GM18508 (cell line): ENCODE measurements around the gene EHMT1.

Experiments used
- ATAC-seq: cut with Tn5 transposase; IDR thresholded peaks from one replicate; pipeline ENCODE4 v1.9.1; 2021; ENCODE audit warnings: moderate number of reproducible peaks; ENCODE audit not compliant: insufficient read depth, unreplicated experiment

EHMT1 gene

GRCh38 chr9:137642118-137642601 is 23.4 kb downstream of the EHMT1 start:
- ATAC-seq = no peak

- ATAC-seq = no peak
These were observed 24.1 kb downstream of the EHMT1 start for GRCh38 chr9:137642892-137643291.

- ATAC-seq = no peak
These were observed 25.1 kb downstream of the EHMT1 start for GRCh38 chr9:137643921-137644320.

GRCh38 chr9:137645211-137645610 is 26.4 kb downstream of the EHMT1 start:
- no peak for ATAC-seq

- no peak for ATAC-seq
These were observed 27.5 kb downstream of the EHMT1 start for GRCh38 chr9:137646341-137646740.

- ATAC-seq = no peak
These were observed 28.4 kb downstream of the EHMT1 start for GRCh38 chr9:137647096-137647714.

- no peak for ATAC-seq
These were observed 29.6 kb downstream of the EHMT1 start for GRCh38 chr9:137648396-137648795.

- ATAC-seq = no peak
These were observed 30.7 kb downstream of the EHMT1 start for GRCh38 chr9:137649553-137649952.

GRCh38 chr9:137650259-137650658 is 31.5 kb downstream of the EHMT1 start:
- no peak for ATAC-seq

- no peak for ATAC-seq
These were observed 32.0 kb downstream of the EHMT1 start for GRCh38 chr9:137650779-137651178.

GRCh38 chr9:137656416-137656815 is 37.6 kb downstream of the EHMT1 start:
- ATAC-seq = no peak

GRCh38 chr9:137657606-137658005 is 38.8 kb downstream of the EHMT1 start:
- no peak for ATAC-seq

- ATAC-seq = no peak
These were observed 40.0 kb downstream of the EHMT1 start for GRCh38 chr9:137658781-137659180.

- no peak for ATAC-seq
These were observed 41.3 kb downstream of the EHMT1 start for GRCh38 chr9:137660144-137660543.

GRCh38 chr9:137663584-137663983 is 44.8 kb downstream of the EHMT1 start:
- ATAC-seq = no peak

- no peak for ATAC-seq
These were observed 45.9 kb downstream of the EHMT1 start for GRCh38 chr9:137664676-137665075.

GRCh38 chr9:137665226-137665625 is 46.4 kb downstream of the EHMT1 start:
- no peak for ATAC-seq

- ATAC-seq = no peak
These were observed 47.1 kb downstream of the EHMT1 start for GRCh38 chr9:137665697-137666512.

GRCh38 chr9:137666513-137666822 is 47.7 kb downstream of the EHMT1 start:
- no peak for ATAC-seq

- no peak for ATAC-seq
These were observed 48.3 kb downstream of the EHMT1 start for GRCh38 chr9:137666955-137667670.

GRCh38 chr9:137668203-137668602 is 49.4 kb downstream of the EHMT1 start:
- ATAC-seq = no peak
